H1 (cell line): ENCODE results near the gene HNRNPK. TPM values are rescaled to one million over a fixed set of nuclear protein-coding genes. Genes with fewer than 3 reads are reported as not detected.

ENCODE experiments used
- CTCF ChIA-PET: fragments of 300-600 bp; sonication (Branson Sonifier 250); formaldehyde crosslinking; loops from one replicate; lab custom pipeline; 2021; ENCODE audit not compliant: partially characterized antibody; lab: Charles Lee
- POLR2A ChIA-PET: fragments of 300-600 bp; sonication (Branson Sonifier 250); formaldehyde crosslinking; loops from one replicate; lab custom pipeline; 2021; ENCODE audit warnings: inconsistent platforms; ENCODE audit not compliant: partially characterized antibody; lab: Charles Lee
- DNase-seq, 2 experiments: peaks; one replicate each; pipeline versions ENCODE4 v3.0.0 to v3.0.0-alpha.2; 2010 to 2022; ENCODE audit warnings: low spot score in 2 of 2, low read depth in 1 of 2, mixed read lengths in 1 of 2
- FAIRE-seq: peaks from 2 replicates; lab custom pipeline; 2011; peaks lifted over from hg19 to GRCh38; lab: Jason Lieb, UNC
- H2AFZ ChIP-seq: 2 replicates; pipeline ENCODE4 v1.8.1; 2012; ENCODE audit warnings: low read length, inconsistent platforms
- H2AK5ac ChIP-seq: 2 replicates; pipeline ENCODE4 v1.6.1; 2013; ENCODE audit warnings: low read depth, low read length
- H2BK120ac ChIP-seq: replicated peaks from 2 replicates; pipeline ENCODE3; 2013; ENCODE audit warnings: low read depth, low read length, inconsistent platforms
- H2BK12ac ChIP-seq: 2 replicates; pipeline ENCODE4 v1.6.1; 2013; ENCODE audit warnings: low read depth, low read length
- H2BK15ac ChIP-seq: 2 replicates; pipeline ENCODE4 v1.6.1; 2013; ENCODE audit warnings: low read length
- H2BK20ac ChIP-seq: 2 replicates; pipeline ENCODE4 v1.6.1; 2013; ENCODE audit warnings: low read length
- H2BK5ac ChIP-seq: 2 replicates; pipeline ENCODE4 v1.6.1; 2013; ENCODE audit warnings: low read depth, low read length
- H3K14ac ChIP-seq: 2 replicates; pipeline ENCODE4 v1.6.1; 2013; ENCODE audit warnings: inconsistent platforms; ENCODE audit not compliant: insufficient read length
- H3K18ac ChIP-seq: 2 replicates; pipeline ENCODE4 v1.6.1; 2013; ENCODE audit warnings: low read length; ENCODE audit errors: extremely low read depth
- H3K23ac ChIP-seq: 2 replicates; pipeline ENCODE4 v1.6.1; 2013; ENCODE audit warnings: inconsistent platforms; ENCODE audit not compliant: insufficient read length
- H3K23me2 ChIP-seq: 2 replicates; pipeline ENCODE4 v1.6.1; 2013; ENCODE audit warnings: low read depth, low read length
- H3K27ac ChIP-seq: 2 replicates; pipeline ENCODE4 v1.6.1; 2011; ENCODE audit warnings: low read depth, low read length, inconsistent platforms
- H3K27me3 ChIP-seq, 4 experiments: replicated peaks in 1 of 4; 1 replicate in 1 of 4; 2 replicates in 3 of 4; pipeline versions ENCODE4 v1.6.1 to v1.8.1; 2011 to 2013; ENCODE audit warnings: low read length in 3 of 4, mild to moderate bottlenecking in 3 of 4, inconsistent platforms in 2 of 4, mixed read lengths in 2 of 4, moderate library complexity in 1 of 4; ENCODE audit not compliant: control insufficient read depth in 3 of 4, insufficient read depth in 3 of 4; ENCODE audit errors: extremely low read depth in 1 of 4
- H3K36me3 ChIP-seq, 4 experiments: 2 replicates each; pipeline versions ENCODE4 v1.6.1 to v1.8.1; 2011 to 2013; ENCODE audit warnings: mild to moderate bottlenecking in 4 of 4, low read length in 3 of 4, moderate library complexity in 2 of 4, control low read depth in 1 of 4, inconsistent platforms in 1 of 4; ENCODE audit not compliant: insufficient read depth in 4 of 4, control insufficient read depth in 2 of 4
- H3K4ac ChIP-seq: replicated peaks from 2 replicates; pipeline ENCODE3; 2013; ENCODE audit warnings: low read length, low read depth, mixed read lengths, inconsistent platforms; ENCODE audit not compliant: insufficient read length
- H3K4me1 ChIP-seq, 4 experiments: replicated peaks in 1 of 4; 1 replicate in 1 of 4; 2 replicates in 3 of 4; pipeline versions ENCODE4 v1.6.1 to v1.8.1; 2011 to 2013; ENCODE audit warnings: low read length in 3 of 4, inconsistent platforms in 2 of 4, mixed read lengths in 1 of 4; ENCODE audit not compliant: insufficient read depth in 4 of 4, control insufficient read depth in 3 of 4
- H3K4me2 ChIP-seq, 2 experiments: 2 replicates each; pipeline versions ENCODE4 v1.6.1 to v1.8.1; 2011 to 2013; ENCODE audit warnings: low read depth in 2 of 2, low read length in 2 of 2, control low read depth in 1 of 2, inconsistent platforms in 1 of 2, mild to moderate bottlenecking in 1 of 2; ENCODE audit not compliant: insufficient read depth in 1 of 2
- H3K4me3 ChIP-seq, 4 experiments: fragments of 200-600, 300-600 bp in 1 of 4; sonication (generic), shearing (Covaris generic), sonication (Bioruptor Twin) in 1 of 4; 2 replicates each; pipeline versions ENCODE4 v1.5.1 to v1.8.1; 2011 to 2016; ENCODE audit warnings: low read length in 4 of 4, low read depth in 3 of 4, control low read depth in 2 of 4, inconsistent platforms in 2 of 4, mild to moderate bottlenecking in 2 of 4, mixed read lengths in 1 of 4, moderate library complexity in 1 of 4; ENCODE audit not compliant: insufficient read depth in 2 of 4; ENCODE audit errors: extremely low read depth in 1 of 4
- H3K56ac ChIP-seq: replicated peaks from 2 replicates; pipeline ENCODE3; 2013; ENCODE audit warnings: low read depth, mild to moderate bottlenecking, mixed read lengths, low read length, inconsistent platforms; ENCODE audit not compliant: insufficient read length
- H3K79me1 ChIP-seq: 2 replicates; pipeline ENCODE4 v1.6.1; 2013; ENCODE audit warnings: low read depth, low read length, control low read depth
- H3K79me2 ChIP-seq, 2 experiments: 2 replicates each; pipeline versions ENCODE4 v1.6.1 to v1.8.1; 2012 to 2013; ENCODE audit warnings: low read length in 2 of 2, mild to moderate bottlenecking in 2 of 2, inconsistent platforms in 1 of 2; ENCODE audit not compliant: insufficient read depth in 2 of 2, control insufficient read depth in 1 of 2
- H3K9ac ChIP-seq, 4 experiments: replicated peaks in 1 of 4; 1 replicate in 1 of 4; 2 replicates in 3 of 4; pipeline versions ENCODE4 v1.6.1 to v1.8.1; 2011 to 2013; ENCODE audit warnings: low read depth in 3 of 4, low read length in 3 of 4, control low read depth in 2 of 4, mild to moderate bottlenecking in 2 of 4, moderate library complexity in 2 of 4, inconsistent platforms in 1 of 4; ENCODE audit errors: extremely low read depth in 1 of 4
- H3K9me3 ChIP-seq, 2 experiments: 2 replicates each; pipeline versions ENCODE4 v1.6.1 to v1.8.1; 2012 to 2013; ENCODE audit warnings: mild to moderate bottlenecking in 2 of 2, moderate library complexity in 2 of 2, control low read depth in 1 of 2, inconsistent platforms in 1 of 2, low read depth in 1 of 2, low read length in 1 of 2, mixed read lengths in 1 of 2; ENCODE audit not compliant: insufficient read depth in 2 of 2
- H4K20me1 ChIP-seq, 2 experiments: replicated peaks in 1 of 2; 2 replicates each; pipeline versions ENCODE3 to v1.8.1; 2011 to 2013; ENCODE audit warnings: inconsistent platforms in 2 of 2, low read length in 2 of 2, mild to moderate bottlenecking in 1 of 2; ENCODE audit not compliant: insufficient read depth in 2 of 2, control insufficient read depth in 1 of 2
- H4K5ac ChIP-seq: 2 replicates; pipeline ENCODE4 v1.6.1; 2013; ENCODE audit warnings: low read length, low read depth, mixed read lengths, inconsistent platforms; ENCODE audit not compliant: insufficient read length
- H4K8ac ChIP-seq: 2 replicates; pipeline ENCODE4 v1.8.0; 2013; ENCODE audit warnings: mild to moderate bottlenecking, moderate library complexity, low read length, inconsistent platforms; ENCODE audit not compliant: insufficient read depth; ENCODE audit errors: extremely low read depth
- H4K91ac ChIP-seq: replicated peaks from 2 replicates; pipeline ENCODE3; 2013; ENCODE audit warnings: low read length, mixed read lengths, inconsistent platforms; ENCODE audit not compliant: insufficient read length
- ATF3 ChIP-seq: IDR thresholded peaks from 2 replicates; pipeline ENCODE4 v1.6.1; 2011; ENCODE audit warnings: low read depth, mild to moderate bottlenecking, low read length; ENCODE audit not compliant: insufficient read depth
- BCL11A ChIP-seq, 2 experiments: IDR thresholded peaks; one replicate each; pipeline ENCODE4 v1.6.1; 2011; ENCODE audit warnings: low read depth in 2 of 2, low read length in 2 of 2, mild to moderate bottlenecking in 2 of 2
- KDM1A ChIP-seq: fragments of 200-600, 300-600 bp; sonication (generic); IDR thresholded peaks from 2 replicates; pipeline ENCODE4 v1.7.1; 2016; ENCODE audit warnings: mild to moderate bottlenecking, low read length, borderline replicate concordance
- NRF1 ChIP-seq: IDR thresholded peaks from 2 replicates; pipeline ENCODE4 v1.6.1; 2011; ENCODE audit warnings: mild to moderate bottlenecking, low read depth, low read length, improper control_type of control experiment
- POU5F1 ChIP-seq: IDR thresholded peaks from 2 replicates; pipeline ENCODE4 v1.6.1; 2011; ENCODE audit warnings: low read depth, mild to moderate bottlenecking, low read length, moderate library complexity
- RNF2 ChIP-seq: fragments of 200-900, 300-1000 bp; sonication (generic); IDR thresholded peaks from 2 replicates; pipeline ENCODE4 v1.7.1; 2016; ENCODE audit warnings: borderline replicate concordance, low read depth, mild to moderate bottlenecking, antibody characterized with exemption, low read length; ENCODE audit not compliant: poor library complexity, severe bottlenecking; ENCODE audit errors: missing control alignments
- RXRA ChIP-seq: IDR thresholded peaks from 2 replicates; pipeline ENCODE4 v1.6.1; 2011; ENCODE audit warnings: low read depth, mild to moderate bottlenecking, low read length, moderate library complexity; ENCODE audit not compliant: insufficient read depth
- SIRT6 ChIP-seq: IDR thresholded peaks from one replicate; pipeline ENCODE4 v1.7.1; 2012; ENCODE audit warnings: low read length, inconsistent platforms
- SP1 ChIP-seq: IDR thresholded peaks from 2 replicates; pipeline ENCODE4 v1.6.1; 2011; ENCODE audit warnings: low read depth, low read length
- SP4 ChIP-seq: IDR thresholded peaks from 2 replicates; pipeline ENCODE4 v1.6.1; 2012; ENCODE audit warnings: low read length, inconsistent platforms
- TBP ChIP-seq: IDR thresholded peaks from 2 replicates; pipeline ENCODE4 v1.6.1; 2011; ENCODE audit warnings: low read depth, low read length, improper control_type of control experiment
- TCF12 ChIP-seq: IDR thresholded peaks from 2 replicates; pipeline ENCODE4 v1.6.1; 2011; ENCODE audit warnings: low read depth, mild to moderate bottlenecking, low read length
- TEAD4 ChIP-seq: IDR thresholded peaks from 2 replicates; pipeline ENCODE4 v1.6.1; 2012; ENCODE audit warnings: low read depth, low read length, inconsistent platforms, mixed read lengths
- YY1 ChIP-seq: IDR thresholded peaks from 2 replicates; pipeline ENCODE4 v1.6.1; 2011; ENCODE audit warnings: low read depth, mild to moderate bottlenecking, low read length
- WGBS, 2 experiments: shearing (Covaris generic) in 1 of 2; methylation state at CpG; one replicate each; pipeline versions ENCODE4 v1.1.6 to v1.1.7; 2013 to 2015; ENCODE audit warnings: low lambda C conversion rate in 2 of 2, mixed read lengths in 2 of 2, inconsistent platforms in 1 of 2, low coverage in 1 of 2, missing lambda C conversion rate in 1 of 2; ENCODE audit not compliant: insufficient replicate concordance in 2 of 2, insufficient coverage in 1 of 2, insufficient read length in 1 of 2; ENCODE audit errors: extremely low coverage in 1 of 2, missing lambda C conversion rate in 1 of 2; 5-methylcytosine and 5-hydroxymethylcytosine counted together
- polyA plus RNA-seq, 7 experiments: library from polyadenylated mRNA; depleted of rRNA in 3 of 7; stranded (reverse) in 5 of 7; unstranded in 2 of 7; fragments of >200 nt in 5 of 7; fragments of 200-250 nt in 2 of 7; gene quantifications; 1 replicate in 5 of 7; 2 replicates in 1 of 7; 4 replicates in 1 of 7; pipeline versions ENCODE4 v1.2.1 to v1.2.3, GENCODE V29; 2011 to 2013; ENCODE audit warnings: missing spikeins in 2 of 7, mixed read lengths in 2 of 7
- total RNA-seq: library from RNA; stranded (reverse); fragmentation: NEBNext Ultra II Directional; extraction: Animal tissue kit (Norgen Biotek cat#: 25700); gene quantifications from 2 replicates; pipeline ENCODE4 v1.2.1, GENCODE V29; 2021

HNRNPK gene
- total and polyA plus RNA-seq, 2 of the 8 experiments (the other 6 are each of a cell fraction or from before 2014, with no cell fraction given) = 414 to 887 TPM

GRCh38 chr9:83933790-83934189 is 46.2 kb downstream of the HNRNPK start:
- H4K91ac ChIP-seq = no peak overlapping the region
- H3K18ac ChIP-seq = no peak overlapping the region
- no peak overlapping the region for H3K27ac ChIP-seq
- H3K27me3 ChIP-seq = no peaks in the 10 kb centered on the region
- WGBS, 2 experiments = 92% methylated on average over 3 of the region's 3 CpGs; no CpG with 5 or more reads in 1 of the 2 experiments
- no peak overlapping the region for H3K56ac ChIP-seq
- H2BK20ac ChIP-seq = no peak overlapping the region
- H3K36me3 ChIP-seq = no peaks in the 10 kb centered on the region
- no peaks in the 10 kb centered on the region for H3K23me2 ChIP-seq
- CTCF ChIA-PET = interaction anchor here (1.0 to 2.9 kb wide), 3 partner anchors 13 to 327 kb away, joined by 3 to 9 read pairs (median 4); partner anchors contain the start of gene KIF27
- no peaks in the 10 kb centered on the region for H3K9me3 ChIP-seq
- no peak overlapping the region for H3K4me3 ChIP-seq
- POLR2A ChIA-PET = interaction anchor here (1.5 to 1.7 kb wide), 2 partner anchors 9 to 46 kb away, joined by 4 to 5 read pairs; partner anchors contain the start of genes HNRNPK and RMI1
- no peak overlapping the region for H4K5ac ChIP-seq
- no peak overlapping the region for H2BK15ac ChIP-seq
- no peak overlapping the region for H3K4ac ChIP-seq
- H4K20me1 ChIP-seq = no peaks in the 10 kb centered on the region
- H2BK12ac ChIP-seq = no peak overlapping the region
- H3K79me2 ChIP-seq = no peaks in the 10 kb centered on the region
- no peak for DNase-seq
- H2BK120ac ChIP-seq = no peak overlapping the region
- no peak overlapping the region for H2AK5ac ChIP-seq
- no peak overlapping the region for H4K8ac ChIP-seq
- no peak overlapping the region for H2BK5ac ChIP-seq
- H2AFZ ChIP-seq = no peak overlapping the region
- no peak overlapping the region for H3K14ac ChIP-seq
- H3K4me1 ChIP-seq = peaks cover 0 to 6% (median 2%) of the 10 kb centered on the region in 4 experiments; a peak in 4 of 7 replicates
- FAIRE-seq = no peak
- no peak overlapping the region for H3K23ac ChIP-seq
- H3K4me2 ChIP-seq = no peak overlapping the region
- no peaks in the 10 kb centered on the region for H3K79me1 ChIP-seq
- H3K9ac ChIP-seq = no peak overlapping the region
- no peak for TF ChIP-seq TBP
- TF ChIP-seq SP1 = no peak
- no peak for TF ChIP-seq ATF3
- TF ChIP-seq TCF12 = no peak
- TF ChIP-seq SIRT6 = no peak
- TF ChIP-seq NRF1 = no peak
- TF ChIP-seq YY1 = no peak
- no peak for TF ChIP-seq BCL11A (IDR thresholded peaks at IDR 0.05; ENCODE audit: low read depth in 2 of 2, low read length in 2 of 2)
- no peak for TF ChIP-seq SP4
- TF ChIP-seq RNF2 = no peak
- no peak for TF ChIP-seq TEAD4
- TF ChIP-seq RXRA = no peak
- no peak for TF ChIP-seq POU5F1
- TF ChIP-seq KDM1A = no peak
